Osteoblast (primary cell): ENCODE results near the gene ZNF823. TPM values are rescaled to one million over a fixed set of nuclear protein-coding genes. Genes with fewer than 3 reads are reported as not detected.

Experiments used
- DNase-seq: peaks from one replicate; pipeline ENCODE4 v3.0.0; 2011; ENCODE audit warnings: low spot score, mixed read lengths; ENCODE audit not compliant: insufficient read length; ENCODE audit errors: missing footprints
- H2AFZ ChIP-seq: 2 replicates; pipeline ENCODE4 v1.6.0; 2011; ENCODE audit warnings: mild to moderate bottlenecking, low read length
- H3K27ac ChIP-seq: 2 replicates; pipeline ENCODE4 v1.5.1; 2011; ENCODE audit warnings: mild to moderate bottlenecking, low read depth, low read length, moderate library complexity
- H3K27me3 ChIP-seq: 2 replicates; pipeline ENCODE4 v1.6.0; 2012; ENCODE audit warnings: mild to moderate bottlenecking, control low read depth, inconsistent platforms, low read length, moderate library complexity; ENCODE audit not compliant: insufficient read depth
- H3K36me3 ChIP-seq: 2 replicates; pipeline ENCODE4 v1.5.1; 2011; ENCODE audit warnings: mild to moderate bottlenecking, low read length, control low read depth, moderate library complexity; ENCODE audit not compliant: insufficient read depth
- H3K4me1 ChIP-seq: 2 replicates; pipeline ENCODE4 v1.5.1; 2011; ENCODE audit warnings: mild to moderate bottlenecking, low read length, control low read depth, moderate library complexity; ENCODE audit not compliant: insufficient read depth
- H3K4me2 ChIP-seq: 2 replicates; pipeline ENCODE4 v1.6.0; 2011; ENCODE audit warnings: mild to moderate bottlenecking, low read length; ENCODE audit not compliant: insufficient read depth
- H3K4me3 ChIP-seq: fragments of 200-600 bp; sonication (generic); 3 replicates; pipeline ENCODE4 v1.5.1; 2012; ENCODE audit warnings: mild to moderate bottlenecking, low read length, inconsistent platforms; ENCODE audit not compliant: insufficient read depth
- H3K79me2 ChIP-seq: 2 replicates; pipeline ENCODE4 v1.6.0; 2012; ENCODE audit warnings: mild to moderate bottlenecking, low read length, control low read depth, inconsistent platforms; ENCODE audit not compliant: insufficient read depth
- H3K9me3 ChIP-seq: 2 replicates; pipeline ENCODE4 v1.5.1; 2011; ENCODE audit warnings: low read depth, low read length, control low read depth
- H4K20me1 ChIP-seq: 2 replicates; pipeline ENCODE4 v1.6.0; 2012; ENCODE audit warnings: mild to moderate bottlenecking, low read length, control low read depth; ENCODE audit not compliant: insufficient read depth
- CTCF ChIP-seq: IDR thresholded peaks from 2 replicates; pipeline ENCODE4 v1.5.1; 2011; ENCODE audit warnings: mild to moderate bottlenecking, low read depth, low read length, moderate library complexity; ENCODE audit errors: extremely low read depth
- total RNA-seq: library from RNA; depleted of rRNA; stranded (reverse); fragments of >200 nt; gene quantifications from 2 replicates; pipeline ENCODE4 v1.2.3, GENCODE V29; 2012

The ZNF823 gene
- total RNA-seq, 1 donor, result 6.2 TPM

- H2AFZ ChIP-seq, result no peak overlapping the region
- no peaks in the 10 kb centered on the region for H3K4me1 ChIP-seq
- peaks cover 18% of the 10 kb centered on the region for H3K9me3 ChIP-seq
- no peak for DNase-seq
- H3K36me3 ChIP-seq, result no peaks in the 10 kb centered on the region
- TF ChIP-seq CTCF, result no peak
- H3K4me2 ChIP-seq, result no peak overlapping the region
- no peak overlapping the region for H3K27ac ChIP-seq
- no peaks in the 10 kb centered on the region for H4K20me1 ChIP-seq
- no peaks in the 10 kb centered on the region for H3K27me3 ChIP-seq
- H3K4me3 ChIP-seq, result no peak overlapping the region
- no peaks in the 10 kb centered on the region for H3K79me2 ChIP-seq
Measured at GRCh38 chr19:11752244-11752736, 13.5 kb upstream of the ZNF823 start.

- Histone ChIP-seq H3K9me3 (peaks cover 6% of the 10 kb centered on the region), H3K27me3 (no peaks in the 10 kb centered on the region), H3K27ac (no peak overlapping the region), H3K36me3 (no peaks in the 10 kb centered on the region), H3K4me3 (no peak overlapping the region), H3K4me1 (no peaks in the 10 kb centered on the region), H2AFZ (no peak overlapping the region), H3K79me2 (no peaks in the 10 kb centered on the region), H3K4me2 (no peak overlapping the region), H4K20me1 (no peaks in the 10 kb centered on the region)
- no peak for TF ChIP-seq CTCF
- no peak for DNase-seq
Measured at GRCh38 chr19:11749751-11750150, 11.0 kb upstream of the ZNF823 start.

GRCh38 chr19:11747277-11747676 lies 8.5 kb upstream of the ZNF823 start:
- no peaks in the 10 kb centered on the region for H3K36me3 ChIP-seq
- H3K27ac ChIP-seq, result no peak overlapping the region
- TF ChIP-seq CTCF, result no peak
- DNase-seq, result no peak
- no peaks in the 10 kb centered on the region for H3K79me2 ChIP-seq
- H3K4me3 ChIP-seq, result no peak overlapping the region
- no peaks in the 10 kb centered on the region for H3K4me1 ChIP-seq
- H3K27me3 ChIP-seq, result no peaks in the 10 kb centered on the region
- H2AFZ ChIP-seq, result no peak overlapping the region
- no peaks in the 10 kb centered on the region for H4K20me1 ChIP-seq
- no peak overlapping the region for H3K4me2 ChIP-seq
- no peaks in the 10 kb centered on the region for H3K9me3 ChIP-seq

- H3K36me3 ChIP-seq, result no peaks in the 10 kb centered on the region
Measured at GRCh38 chr19:11745869-11746268, 7.1 kb upstream of the ZNF823 start.

More at GRCh38 chr19:11745869-11746268, 7.1 kb upstream of the ZNF823 start:
- TF ChIP-seq CTCF, result no peak
- Histone ChIP-seq H3K4me2 (no peak overlapping the region), H3K27ac (no peak overlapping the region), H3K9me3 (no peaks in the 10 kb centered on the region), H3K79me2 (no peaks in the 10 kb centered on the region), H3K27me3 (no peaks in the 10 kb centered on the region), H4K20me1 (no peaks in the 10 kb centered on the region), H3K4me3 (no peak overlapping the region), H2AFZ (no peak overlapping the region), H3K4me1 (no peaks in the 10 kb centered on the region)
- DNase-seq, result no peak
